ENCODE results near the gene BCL7C.
A peak's percentile ranks its signal among the peaks of the same experiment; 100 is the strongest.
"Not testable (repeated sequence)": the region's sequence is repeated elsewhere in the genome, so short reads cannot be mapped to it uniquely, and the experiment has no call there.

BCL7C gene

DNA sequence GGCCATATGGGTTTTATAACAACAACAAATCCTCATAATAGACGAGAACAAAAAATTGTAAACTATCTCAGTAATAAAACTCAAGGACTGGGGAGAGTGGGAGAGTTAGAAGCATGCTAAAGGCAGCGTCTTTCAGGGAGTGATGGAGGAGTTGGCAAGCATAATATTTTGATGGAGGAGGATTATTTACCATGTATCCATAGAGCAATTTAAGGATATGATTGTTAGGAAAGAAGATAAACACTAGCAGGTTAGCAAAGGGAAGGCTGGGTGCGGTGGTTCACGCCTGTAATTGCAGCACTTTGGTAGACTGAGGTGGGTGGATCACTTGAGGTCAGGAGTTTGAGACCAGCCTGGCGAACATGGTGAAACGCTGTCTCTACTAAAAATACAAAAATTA is 27.8 kb downstream of the BCL7C start:
- DNase-seq (ENCODE audit: low spot score), result no peak

GRCh38 chr16:30863178-30863577 is 30.7 kb downstream of the BCL7C start:
- DNase-seq (ENCODE audit: low spot score), result not testable (repeated sequence)

GRCh38 chr16:30860729-30861128 is 33.1 kb downstream of the BCL7C start:
- not testable (repeated sequence) for DNase-seq (ENCODE audit: low spot score)

- DNase-seq (ENCODE audit: low spot score), result no peak
These were observed 35.0 kb downstream of the BCL7C start for GRCh38 chr16:30858829-30859423.

- DNase-seq (ENCODE audit: low spot score), result no peak
These were observed 35.8 kb downstream of the BCL7C start for GRCh38 chr16:30858111-30858495.

- no peak for DNase-seq (ENCODE audit: low spot score)
These were observed 40.1 kb downstream of the BCL7C start for GRCh38 chr16:30853758-30854157.

- DNase-seq (ENCODE audit: low spot score), result no peak
These were observed 43.6 kb downstream of the BCL7C start for GRCh38 chr16:30850246-30850645.

DNA sequence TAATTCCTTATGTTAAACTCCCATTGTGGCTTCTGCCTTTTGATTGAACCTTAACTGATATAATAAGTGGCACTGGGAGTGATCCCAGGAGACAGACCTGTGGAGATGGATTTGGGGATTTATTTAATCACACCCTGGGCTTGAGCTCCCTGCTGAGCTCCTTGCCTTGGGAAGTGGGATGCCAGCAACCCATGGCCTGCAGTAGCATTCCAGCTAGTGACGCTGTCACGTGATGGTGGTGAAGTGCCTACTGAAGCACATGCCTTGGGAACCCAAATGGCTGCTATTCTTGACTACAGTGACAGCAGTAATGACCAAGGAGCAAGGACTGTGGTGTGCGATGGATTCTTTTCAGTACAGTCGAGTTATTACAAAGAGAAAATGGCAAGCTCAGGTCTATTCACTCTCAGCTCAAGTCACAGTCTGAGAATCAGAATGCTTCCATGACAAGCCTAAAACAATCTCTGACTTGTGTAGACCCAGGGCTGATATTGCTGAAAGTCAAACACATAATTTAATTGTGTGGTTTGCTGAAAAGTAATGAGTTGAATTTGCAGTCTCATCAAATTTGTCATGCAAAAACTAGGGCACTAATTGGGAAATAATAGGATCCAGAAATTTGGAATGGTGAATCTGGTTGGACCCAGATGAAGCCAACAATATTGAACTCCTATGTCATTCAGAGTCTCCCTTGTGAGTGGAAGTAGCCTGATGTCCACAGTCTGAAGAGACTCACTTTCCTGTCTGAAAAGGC is 47.1 kb downstream of the BCL7C start:
- no peak for DNase-seq (ENCODE audit: low spot score)

DNA sequence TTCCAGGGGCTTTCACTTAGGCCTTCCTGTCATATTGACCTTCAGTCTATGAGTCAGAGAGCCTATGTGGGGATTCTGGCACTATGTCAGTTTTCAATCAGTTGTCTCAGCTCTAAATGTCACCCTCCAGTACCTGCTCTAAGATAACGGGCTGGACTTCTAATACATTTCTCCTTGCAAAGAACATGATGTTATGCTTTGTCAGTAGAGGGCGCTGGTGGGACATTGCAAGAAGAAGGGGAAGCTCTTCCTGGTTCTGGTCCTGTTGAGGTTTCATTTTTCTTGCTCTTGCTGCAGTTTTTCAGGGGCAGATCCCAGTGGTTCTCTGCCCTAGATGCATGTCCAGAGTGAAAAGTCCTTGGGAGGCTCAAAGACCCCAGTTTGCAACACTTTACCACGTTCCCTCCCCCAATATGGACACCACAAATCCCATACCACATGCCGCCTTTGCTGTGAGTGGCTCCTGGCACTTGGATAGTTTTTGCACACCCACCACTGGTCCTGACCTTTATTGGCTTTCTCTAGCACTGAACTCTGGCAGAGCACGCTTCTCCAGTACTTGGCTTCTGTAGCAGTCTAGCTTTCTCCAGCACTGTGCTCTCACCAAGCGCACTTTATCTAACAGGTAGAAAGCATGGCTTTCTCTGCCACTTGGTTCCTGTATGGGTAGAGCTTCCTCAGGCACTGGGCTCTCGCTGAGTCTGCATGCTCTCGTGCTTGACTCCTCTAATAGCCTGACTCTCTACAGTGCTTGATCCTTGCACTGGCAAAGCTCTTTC is 49.0 kb downstream of the BCL7C start:
- peak; percentile 90 for DNase-seq (ENCODE audit: low spot score)

DNA sequence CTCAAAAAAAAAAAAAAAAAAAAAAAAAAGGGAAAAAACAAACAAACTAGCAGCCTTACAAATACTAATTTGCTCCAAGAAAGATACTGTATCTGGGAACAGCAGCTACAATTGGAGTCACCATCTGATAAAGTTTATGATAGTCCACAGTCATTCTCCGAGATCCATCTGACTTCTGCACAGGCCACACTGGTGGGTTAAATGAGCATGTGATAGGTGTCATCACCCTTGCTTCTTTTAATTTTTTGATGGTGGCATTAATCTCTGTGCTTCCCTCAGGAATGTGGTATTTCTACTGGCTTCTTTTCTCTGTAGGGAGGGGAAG is 49.6 kb downstream of the BCL7C start:
- no peak for DNase-seq (ENCODE audit: low spot score)

- no peak for DNase-seq (ENCODE audit: low spot score)
These were observed 50.4 kb downstream of the BCL7C start for GRCh38 chr16:30843501-30843900.

GRCh38 chr16:30842971-30843370 is 50.9 kb downstream of the BCL7C start:
- DNase-seq (ENCODE audit: low spot score), result no peak

DNA sequence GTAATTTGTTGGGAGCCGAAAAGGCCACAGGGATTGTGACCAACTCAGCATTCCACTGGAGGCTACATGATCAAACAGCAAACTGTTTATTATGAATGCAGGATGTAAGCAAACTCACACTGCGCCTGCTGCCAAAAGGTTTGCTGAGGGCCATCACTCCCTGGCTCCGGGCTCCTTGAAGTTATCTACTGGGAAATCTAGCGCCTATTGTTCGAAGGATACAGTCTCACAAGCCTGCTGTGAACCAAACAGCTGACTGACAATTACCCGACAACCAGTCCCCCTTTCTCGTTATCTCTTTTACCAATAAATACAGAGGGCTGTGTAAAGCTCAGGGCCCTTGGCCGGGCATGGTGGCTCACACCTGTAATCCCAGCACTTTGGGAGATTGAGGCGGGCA is 52.5 kb downstream of the BCL7C start:
- no peak for DNase-seq (ENCODE audit: low spot score)

DNA sequence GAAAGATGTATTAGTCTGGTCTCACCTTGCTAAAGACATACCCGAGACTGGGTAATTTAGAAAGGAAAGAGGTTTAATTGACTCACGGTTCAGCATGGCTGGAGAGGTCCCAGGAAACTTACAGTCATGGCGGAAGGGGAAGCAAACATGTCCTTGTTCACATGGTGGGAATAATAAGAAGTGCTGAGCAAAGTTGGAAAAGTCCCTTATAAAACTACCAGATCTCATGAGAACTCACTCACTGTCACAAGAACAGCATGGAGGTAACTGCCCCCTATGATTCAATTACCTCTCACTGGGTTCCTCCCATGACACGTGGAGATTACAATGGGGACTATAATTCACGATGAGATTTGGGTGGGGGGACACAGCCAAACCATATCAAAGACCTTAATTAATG is 53.3 kb downstream of the BCL7C start:
- DNase-seq (ENCODE audit: low spot score), result no peak

DNA sequence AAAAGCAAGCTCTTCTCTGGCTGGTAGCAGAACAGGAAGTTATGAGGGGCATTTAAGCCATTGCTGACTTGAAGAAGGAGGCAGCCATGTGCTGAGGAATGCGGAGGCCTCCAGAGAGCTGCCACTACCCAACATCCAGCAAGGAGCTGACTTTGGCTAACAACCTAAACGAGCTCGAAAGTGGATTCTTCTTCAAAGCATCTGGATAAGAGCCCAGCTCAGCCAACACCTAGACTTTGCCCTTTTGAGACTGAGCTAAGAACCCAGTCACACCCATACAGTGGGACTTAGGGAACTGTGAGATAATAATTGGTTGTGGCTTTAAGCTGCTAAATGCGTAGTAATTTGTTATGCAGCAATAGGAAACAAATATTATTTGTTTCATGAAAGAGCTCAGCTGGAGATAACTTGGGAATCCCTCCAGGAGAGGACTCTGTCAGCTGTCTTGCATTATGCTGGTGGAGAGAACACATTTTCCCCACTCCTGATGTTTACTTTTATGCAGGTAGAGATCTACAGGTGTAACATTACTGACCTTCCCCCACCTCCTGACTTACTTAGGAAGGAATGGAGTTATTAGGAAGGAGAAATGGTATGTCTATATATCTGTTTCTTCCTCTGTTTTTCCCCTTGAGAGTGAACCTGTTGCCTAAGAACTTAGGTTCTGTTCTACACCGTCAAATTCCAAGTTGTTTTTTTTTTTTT is 54.2 kb downstream of the BCL7C start:
- no peak for DNase-seq (ENCODE audit: low spot score)

GRCh38 chr16:30838876-30839471 is 54.9 kb downstream of the BCL7C start:
- DNase-seq (ENCODE audit: low spot score), result no peak

DNA sequence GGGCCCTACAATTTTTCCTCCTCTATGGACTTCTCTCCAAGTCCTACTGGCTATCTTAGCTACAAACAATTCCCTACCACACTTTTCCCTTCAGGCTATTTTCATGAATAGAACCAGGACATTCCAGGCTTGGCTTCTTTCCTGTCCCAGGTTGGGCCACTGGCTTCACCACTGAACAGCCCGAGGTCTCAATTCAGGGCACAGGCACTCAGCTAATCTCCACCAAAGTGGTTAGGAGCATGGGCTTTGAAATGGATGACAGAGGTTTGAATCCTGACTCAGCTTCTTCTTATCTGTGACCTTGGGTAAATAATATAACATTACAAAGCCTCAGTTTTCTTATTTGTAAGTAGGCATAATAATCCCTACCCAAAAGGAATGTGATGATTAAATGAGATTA is 56.0 kb downstream of the BCL7C start:
- no peak for DNase-seq (ENCODE audit: low spot score)
